MCF 10A (cell line): ENCODE data around the gene CLCF1. TPM values are rescaled to one million over a fixed set of nuclear protein-coding genes. Genes with fewer than 3 reads are reported as not detected.

Experiments
- BruUV-seq: library from RNA; stranded (reverse); fragments of 400-500 nt; replicated peaks from 2 replicates; lab custom pipeline; 2021; lab: Mats Ljungman, UMichigan
- CTCF ChIA-PET: fragments of 300-600 bp; sonication (Branson Sonifier 250); formaldehyde crosslinking; extraction: SDS; loops from one replicate; lab custom pipeline; 2021; ENCODE audit warnings: antibody characterized with exemption, inconsistent platforms; lab: Yijun Ruan, JAX
- POLR2A ChIA-PET: fragments of 300-600, 350-650 bp; sonication (Branson Sonifier 250); formaldehyde crosslinking; extraction: SDS; loops from one replicate; lab custom pipeline; 2020; ENCODE audit warnings: antibody characterized with exemption, inconsistent platforms; lab: Yijun Ruan, JAX
- DNase-seq: peaks from one replicate; pipeline ENCODE4 v3.0.0-alpha.2; 2018; ENCODE audit not compliant: unreplicated experiment
- H3K27ac Mint-ChIP-seq: one replicate; pipeline ENCODE4 v1.8.0; 2022; ENCODE audit warnings: mild to moderate bottlenecking, low read depth, mixed read lengths; ENCODE audit not compliant: unreplicated experiment
- H3K27me3 Mint-ChIP-seq: one replicate; pipeline ENCODE4 v1.8.0; 2022; ENCODE audit warnings: mixed read lengths; ENCODE audit not compliant: insufficient read depth, unreplicated experiment
- H3K36me3 Mint-ChIP-seq: one replicate; pipeline ENCODE4 v1.8.0; 2022; ENCODE audit warnings: mild to moderate bottlenecking, moderate library complexity, mixed read lengths; ENCODE audit not compliant: insufficient read depth, unreplicated experiment
- H3K4me1 Mint-ChIP-seq: one replicate; pipeline ENCODE4 v1.8.0; 2022; ENCODE audit warnings: mixed read lengths; ENCODE audit not compliant: insufficient read depth, unreplicated experiment
- H3K4me3 Mint-ChIP-seq: one replicate; pipeline ENCODE4 v1.8.0; 2022; ENCODE audit warnings: mild to moderate bottlenecking, moderate library complexity, mixed read lengths; ENCODE audit not compliant: unreplicated experiment
- H3K9me3 Mint-ChIP-seq: one replicate; pipeline ENCODE4 v1.8.0; 2022; ENCODE audit warnings: mixed read lengths; ENCODE audit not compliant: unreplicated experiment
- intact Hi-C: fragments of 100-400 bp; cut with micrococcal nuclease; formaldehyde crosslinking; loops from 2 replicates; pipeline ENCODE4 v1.14.1; 2022
- total RNA-seq: library from RNA; stranded (reverse); gene quantifications from 2 replicates; pipeline ENCODE4 v1.2.3, GENCODE V29; 2022
- TF ChIP-seq, protein P1 (sequence below): fragments of 200-600 bp; IDR thresholded peaks from one replicate; pipeline ENCODE4 v1.8.0; 2022; ENCODE audit warnings: antibody characterized with exemption, mild to moderate bottlenecking; ENCODE audit not compliant: unreplicated experiment

CLCF1 gene
- total RNA-seq, 1 experiment from 2014 or later, result 5.8 TPM

DNA sequence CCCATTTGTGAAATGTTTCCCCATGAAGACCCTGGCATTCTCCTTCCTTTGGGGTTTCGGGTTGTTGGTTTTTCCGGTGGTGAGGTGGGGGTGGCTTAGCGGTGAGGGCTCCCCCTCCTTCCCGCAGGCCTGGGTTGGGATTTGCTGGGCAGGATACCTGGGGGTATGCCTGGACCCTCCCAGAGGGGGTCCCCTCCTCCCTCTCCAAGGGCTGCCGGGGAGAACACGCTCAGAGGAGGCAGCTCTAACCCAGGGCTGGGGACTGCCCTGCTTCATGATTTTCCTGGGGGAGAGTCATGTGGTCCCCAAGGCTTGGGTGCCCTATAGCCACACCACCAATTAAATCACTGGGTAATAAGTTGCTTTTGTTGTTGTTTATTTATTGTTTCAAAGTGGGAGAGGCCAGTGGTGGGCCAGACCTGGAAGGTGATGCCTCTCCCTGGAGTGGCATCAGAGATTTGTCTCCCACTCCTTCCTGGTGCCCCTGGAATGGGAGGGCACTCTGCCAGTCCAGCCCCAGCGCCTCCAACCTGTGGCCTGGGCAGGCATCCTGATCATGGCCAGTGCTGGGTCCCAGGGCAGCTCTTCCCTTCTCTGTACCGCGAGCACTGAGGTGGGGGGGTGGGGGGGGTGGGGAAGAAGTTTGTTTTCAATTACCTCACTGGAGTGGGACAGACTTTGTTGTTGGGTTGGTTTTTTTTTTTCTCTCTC lies 1.3 kb upstream of the CLCF1 start:
- no peaks in the 10 kb centered on the region for H3K9me3 Mint-ChIP-seq
- peak overlapping the region; percentile 73 for H3K27ac Mint-ChIP-seq
- POLR2A ChIA-PET, result interaction anchor here (1.2 to 6.9 kb wide), 5 partner anchors 10 to 29 kb away, joined by 3 to 91 read pairs (median 11); partner anchors contain the start of gene POLD4
- no peaks in the 10 kb centered on the region for H3K27me3 Mint-ChIP-seq
- intact Hi-C loops, result loop anchor here (1.0 kb wide), 1 partner anchor 17 kb away; no protein-coding TSS in a partner anchor
- BruUV-seq, result TSS peak; percentile 78
- peak overlapping the region; percentile 84 for H3K4me3 Mint-ChIP-seq
- H3K4me1 Mint-ChIP-seq, result peaks cover 47% of the 10 kb centered on the region
- peaks cover 14% of the 10 kb centered on the region for H3K36me3 Mint-ChIP-seq
- CTCF ChIA-PET, result interaction anchor here (0.7 to 19.3 kb wide), 2 partner anchors 17 to 107 kb away, joined by 3 to 659 read pairs; partner anchors contain the start of gene POLD4
- TF ChIP-seq, protein P1, sequence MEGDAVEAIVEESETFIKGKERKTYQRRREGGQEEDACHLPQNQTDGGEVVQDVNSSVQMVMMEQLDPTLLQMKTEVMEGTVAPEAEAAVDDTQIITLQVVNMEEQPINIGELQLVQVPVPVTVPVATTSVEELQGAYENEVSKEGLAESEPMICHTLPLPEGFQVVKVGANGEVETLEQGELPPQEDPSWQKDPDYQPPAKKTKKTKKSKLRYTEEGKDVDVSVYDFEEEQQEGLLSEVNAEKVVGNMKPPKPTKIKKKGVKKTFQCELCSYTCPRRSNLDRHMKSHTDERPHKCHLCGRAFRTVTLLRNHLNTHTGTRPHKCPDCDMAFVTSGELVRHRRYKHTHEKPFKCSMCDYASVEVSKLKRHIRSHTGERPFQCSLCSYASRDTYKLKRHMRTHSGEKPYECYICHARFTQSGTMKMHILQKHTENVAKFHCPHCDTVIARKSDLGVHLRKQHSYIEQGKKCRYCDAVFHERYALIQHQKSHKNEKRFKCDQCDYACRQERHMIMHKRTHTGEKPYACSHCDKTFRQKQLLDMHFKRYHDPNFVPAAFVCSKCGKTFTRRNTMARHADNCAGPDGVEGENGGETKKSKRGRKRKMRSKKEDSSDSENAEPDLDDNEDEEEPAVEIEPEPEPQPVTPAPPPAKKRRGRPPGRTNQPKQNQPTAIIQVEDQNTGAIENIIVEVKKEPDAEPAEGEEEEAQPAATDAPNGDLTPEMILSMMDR, result no peak
- peak; percentile 47 for DNase-seq

DNA sequence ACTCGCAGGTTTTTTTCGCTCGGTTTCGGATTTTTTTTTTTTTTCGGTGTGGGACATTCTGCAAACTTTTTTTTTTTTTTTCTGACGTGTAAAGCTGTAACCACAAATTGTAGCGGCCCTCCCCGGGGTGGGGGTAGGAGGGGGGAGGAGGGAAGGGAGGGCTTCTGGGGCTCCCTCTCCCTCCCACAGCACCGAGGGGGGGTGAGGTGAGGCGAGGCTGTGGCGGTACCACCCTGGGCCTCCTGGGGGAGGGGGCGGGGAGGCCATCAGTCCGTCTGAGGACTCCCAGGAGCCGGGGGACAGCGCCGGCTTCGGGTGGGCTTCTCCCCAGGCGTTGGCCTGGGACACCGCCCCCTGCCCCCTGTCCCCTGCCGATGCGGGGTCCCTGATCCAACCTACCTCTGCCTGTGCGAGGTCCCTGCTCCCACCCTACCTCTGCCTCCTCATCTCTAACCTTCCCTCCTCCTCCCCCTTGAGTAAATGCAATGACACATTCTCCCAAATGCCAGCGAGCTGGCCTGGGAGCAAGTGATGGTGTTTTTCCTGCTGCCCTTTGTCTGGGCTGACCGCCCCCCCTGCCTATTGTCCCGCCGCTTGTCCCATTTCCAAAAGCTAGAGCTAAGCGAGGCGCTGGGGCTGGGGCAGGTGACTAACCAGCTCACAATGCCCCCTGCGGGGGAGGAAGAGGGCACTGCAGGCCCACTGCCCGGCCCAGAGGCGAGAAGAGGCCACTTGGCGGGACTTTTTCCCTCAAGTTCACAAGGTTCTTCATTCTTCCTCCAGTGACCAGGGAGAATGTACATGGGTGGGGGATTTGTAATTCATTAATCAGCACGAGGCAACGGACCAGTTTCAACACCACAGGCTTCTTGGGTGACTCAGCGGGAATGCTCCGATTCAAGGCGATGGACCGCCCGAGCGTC lies 511 bp upstream of the CLCF1 start:
- peak overlapping the region; percentile 84 for H3K4me3 Mint-ChIP-seq
- intact Hi-C loops, result loop anchor here (1.0 kb wide), 1 partner anchor 17 kb away; no protein-coding TSS in a partner anchor
- ChIA-PET POLR2A (interaction anchor here (0.9 to 6.9 kb wide), 10 partner anchors 9 to 606 kb away, joined by 3 to 91 read pairs (median 4); partner anchors contain the start of genes POLD4 and RAD9A), CTCF (interaction anchor here (0.6 to 19.3 kb wide), 5 partner anchors 16 to 752 kb away, joined by 3 to 659 read pairs (median 3); partner anchors contain the start of gene POLD4)
- no peaks in the 10 kb centered on the region for H3K9me3 Mint-ChIP-seq
- H3K27me3 Mint-ChIP-seq, result no peaks in the 10 kb centered on the region
- peak; percentile 96 for DNase-seq
- H3K27ac Mint-ChIP-seq, result peak overlapping the region; percentile 73
- peaks cover 39% of the 10 kb centered on the region for H3K4me1 Mint-ChIP-seq
- TF ChIP-seq, protein P1, result peak; percentile 34
- no TSS peak for BruUV-seq
- H3K36me3 Mint-ChIP-seq, result peaks cover 11% of the 10 kb centered on the region

DNA sequence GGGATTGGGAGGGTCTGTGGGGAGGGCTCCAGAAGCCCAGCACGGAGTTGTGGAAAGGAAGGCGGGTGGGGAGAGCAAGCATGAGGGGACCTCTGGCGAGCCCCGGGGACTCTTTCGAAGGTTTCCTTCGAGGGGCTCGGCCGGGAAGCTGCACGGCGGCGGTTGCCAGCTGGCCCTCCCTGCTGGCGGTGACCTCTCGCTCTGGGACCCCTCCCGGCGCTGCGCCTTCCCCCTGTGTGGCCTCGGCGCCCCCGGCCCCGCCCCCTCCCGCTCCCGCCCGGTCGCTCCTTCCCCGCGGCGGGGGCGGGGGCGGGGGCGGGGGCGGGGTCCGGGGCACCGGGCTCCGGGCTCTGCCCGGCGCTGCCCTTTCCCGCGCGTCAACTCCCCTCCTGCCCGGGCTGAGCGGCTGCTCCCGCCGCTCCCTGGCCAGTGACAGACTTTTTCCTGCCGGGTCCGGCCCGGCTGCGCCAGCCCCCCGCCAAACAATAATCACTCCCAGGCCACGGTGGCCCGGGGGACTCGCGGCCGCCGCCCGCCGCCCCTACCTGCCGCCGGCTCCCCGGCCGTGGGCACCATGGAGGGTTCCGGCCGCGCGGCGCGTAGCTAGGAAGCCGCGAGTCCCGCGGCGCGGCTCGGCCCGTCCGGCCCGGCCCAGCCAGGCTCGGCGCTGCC lies 941 bp downstream of the CLCF1 start:
- ChIA-PET POLR2A (interaction anchor here (1.0 to 6.9 kb wide), 5 partner anchors 10 to 133 kb away, joined by 3 to 91 read pairs (median 11); partner anchors contain the start of gene POLD4), CTCF (interaction anchor here (0.6 to 19.3 kb wide), 5 partner anchors 9 to 133 kb away, joined by 3 to 659 read pairs (median 4); partner anchors contain the start of gene POLD4)
- H3K27ac Mint-ChIP-seq, result no peak overlapping the region
- intact Hi-C loops, result no loop called here
- TF ChIP-seq, protein P1, result no peak
- BruUV-seq, result no TSS peak
- H3K27me3 Mint-ChIP-seq, result no peaks in the 10 kb centered on the region
- no peaks in the 10 kb centered on the region for H3K9me3 Mint-ChIP-seq
- DNase-seq, result no peak
- H3K36me3 Mint-ChIP-seq, result peaks cover 11% of the 10 kb centered on the region
- H3K4me1 Mint-ChIP-seq, result peaks cover 46% of the 10 kb centered on the region
- H3K4me3 Mint-ChIP-seq, result peak overlapping the region; percentile 84
